Measurements from ENCODE around the gene SYT5.
"Not testable (repeated sequence)": the region's sequence is repeated elsewhere in the genome, so short reads cannot be mapped to it uniquely, and the experiment has no call there.

Gene SYT5

DNA sequence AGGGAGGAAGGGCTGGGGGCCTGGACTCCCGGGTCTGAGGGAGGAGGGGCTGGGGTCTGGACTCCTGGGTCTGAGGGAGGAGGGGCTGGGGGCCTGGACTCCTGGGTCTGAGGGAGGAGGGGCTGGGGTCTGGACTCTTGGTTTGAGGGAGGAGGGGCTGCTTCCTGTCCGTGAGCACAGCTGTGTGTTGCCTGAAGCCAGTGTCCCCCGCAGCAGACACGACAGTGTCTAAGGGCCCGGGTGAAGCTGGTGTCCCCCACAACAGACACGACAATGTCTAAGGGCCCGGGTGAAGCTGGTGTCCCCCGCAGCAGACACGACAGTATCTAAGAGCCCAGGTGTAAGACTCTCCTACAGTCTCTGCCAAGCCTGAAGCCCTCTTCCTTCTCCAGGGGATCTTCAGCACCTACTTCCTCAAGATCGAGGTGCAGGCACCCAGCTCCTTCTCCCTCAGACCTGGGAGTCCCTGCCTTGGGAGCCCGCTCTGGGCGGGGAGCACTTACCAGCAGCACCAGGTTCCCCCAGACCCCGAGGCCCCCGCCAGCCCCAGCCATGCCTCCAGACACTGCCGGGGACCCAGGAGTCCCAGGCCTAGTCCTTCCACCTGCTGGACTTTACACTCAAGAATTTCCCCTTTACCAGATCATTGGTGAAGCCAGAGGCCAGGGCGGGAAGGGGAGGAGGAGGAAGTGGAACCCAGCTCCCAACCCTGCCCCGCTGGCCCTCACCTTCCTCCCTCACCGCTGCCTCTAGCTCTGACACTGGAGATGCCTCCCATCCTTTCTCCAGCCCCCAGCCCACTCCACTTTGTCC, 29.0 kb upstream of the SYT5 start, which contains the start of gene PTPRH:
Gene PTPRH (minus strand): TSS at position 622 of the 813 bp plus-strand sequence. CDS start 68 bp downstream, at position 554.
- no peak for DNase-seq (ENCODE audit: low spot score)

GRCh38 chr19:55206664-55207500, 26.8 kb upstream of the SYT5 start:
- no peak for DNase-seq (ENCODE audit: low spot score)

DNA sequence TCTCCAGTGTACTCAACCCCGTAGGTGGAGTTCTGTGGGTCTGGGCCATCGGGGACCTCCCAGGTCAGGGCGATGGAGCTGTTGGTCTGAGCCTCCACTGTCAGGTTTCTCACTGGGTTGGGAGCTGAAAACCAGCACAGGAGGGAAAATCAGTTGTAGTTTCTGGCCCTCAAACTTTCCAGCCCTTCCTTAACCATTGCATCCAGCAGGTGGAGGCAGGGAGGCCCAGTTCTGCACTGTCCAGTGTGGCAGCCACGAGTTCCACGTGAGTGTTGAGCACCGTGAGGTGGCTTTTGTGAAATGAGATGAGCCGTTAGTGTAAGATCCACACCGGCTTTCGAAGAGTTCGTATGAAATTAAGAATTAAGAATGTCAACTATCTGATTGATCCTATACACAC, 22.1 kb upstream of the SYT5 start:
- not testable (repeated sequence) for DNase-seq (ENCODE audit: low spot score)

- no peak for DNase-seq (ENCODE audit: low spot score)
Measured at GRCh38 chr19:55199620-55200204, 19.6 kb upstream of the SYT5 start.

DNA sequence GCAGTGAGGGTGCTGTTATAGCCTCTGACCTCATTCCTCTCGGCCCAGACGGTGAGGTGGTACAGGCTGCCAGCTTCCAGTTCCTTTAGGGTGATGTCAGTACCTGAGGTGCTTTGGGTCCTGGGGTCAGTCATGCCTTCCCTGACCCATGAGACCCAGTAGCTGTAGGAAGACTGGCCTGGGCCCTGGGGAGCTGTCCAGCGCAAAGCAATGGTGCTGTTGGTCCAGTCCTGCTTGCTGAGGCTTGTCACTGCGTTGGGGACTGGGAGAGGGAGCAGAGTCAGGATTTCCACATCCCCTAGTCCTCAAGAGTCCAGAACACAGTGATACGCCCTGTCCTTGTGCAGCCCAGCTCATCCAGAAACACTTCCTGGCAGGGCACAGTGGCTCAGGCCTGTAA, 18.6 kb upstream of the SYT5 start:
- no peak for DNase-seq (ENCODE audit: low spot score)

DNA sequence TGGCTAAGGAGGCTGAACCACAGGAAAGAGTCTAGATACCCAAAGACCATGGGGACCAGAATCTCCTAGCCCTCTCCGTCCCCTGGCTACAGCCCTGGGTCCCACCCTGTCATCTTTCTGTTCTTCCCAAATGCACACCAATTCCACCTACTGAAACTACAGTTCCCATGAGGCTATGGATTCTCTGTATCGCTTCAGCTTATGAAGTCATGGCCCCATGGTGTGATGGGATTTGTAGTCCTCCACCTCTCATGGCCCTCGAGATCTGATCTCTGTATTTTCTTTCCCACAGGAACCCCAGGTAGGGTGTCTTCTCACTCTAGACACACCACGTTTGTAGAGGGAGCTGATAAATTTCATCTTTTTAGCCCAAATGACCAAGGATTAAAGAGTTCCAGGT, 17.4 kb upstream of the SYT5 start:
- no peak for DNase-seq (ENCODE audit: low spot score)

GRCh38 chr19:55196803-55197202, 16.7 kb upstream of the SYT5 start:
- no peak for DNase-seq (ENCODE audit: low spot score)

DNA sequence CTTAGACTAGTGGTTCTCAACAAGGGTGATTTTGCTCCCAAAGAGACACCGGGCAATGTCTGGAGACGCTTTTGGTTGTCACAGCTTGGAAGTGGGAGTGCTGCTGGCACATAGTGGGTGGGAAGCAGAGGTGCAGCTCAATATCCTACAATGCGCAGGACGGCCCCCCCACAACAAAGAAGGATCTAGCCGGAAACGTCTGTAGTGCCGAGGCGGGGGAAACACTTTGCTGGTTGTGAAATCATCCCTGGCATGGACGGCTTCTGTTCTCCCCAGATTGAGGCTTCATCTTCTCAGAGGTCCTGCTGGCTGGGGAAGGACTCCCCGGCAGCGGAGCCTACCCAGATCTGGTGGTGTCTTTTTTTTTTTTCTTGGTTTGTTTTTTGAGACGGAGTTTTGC, 13.4 kb upstream of the SYT5 start:
- no peak for DNase-seq (ENCODE audit: low spot score)

DNA sequence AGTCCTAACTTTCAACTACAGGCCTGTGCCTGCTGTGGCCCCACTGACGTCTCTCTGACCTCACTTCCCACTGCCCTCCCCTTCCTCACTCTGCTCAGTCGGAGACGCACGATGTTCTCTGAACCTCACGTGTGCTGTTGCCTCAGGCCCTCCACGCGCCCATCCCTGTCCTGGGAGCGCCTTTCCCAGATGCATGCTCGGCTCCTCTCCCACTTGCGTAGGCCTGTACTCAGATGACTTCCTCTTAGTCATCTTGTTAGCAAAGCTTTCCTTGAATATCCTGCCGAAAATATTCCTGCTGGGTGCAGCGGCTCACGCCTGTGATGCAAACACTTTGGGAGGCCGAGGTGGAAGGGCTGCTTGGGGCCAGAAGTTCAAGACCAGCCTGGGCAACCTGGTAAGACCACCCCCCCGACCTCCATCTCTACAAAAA, 9.3 kb upstream of the SYT5 start:
- DNase-seq (ENCODE audit: low spot score): no peak

DNA sequence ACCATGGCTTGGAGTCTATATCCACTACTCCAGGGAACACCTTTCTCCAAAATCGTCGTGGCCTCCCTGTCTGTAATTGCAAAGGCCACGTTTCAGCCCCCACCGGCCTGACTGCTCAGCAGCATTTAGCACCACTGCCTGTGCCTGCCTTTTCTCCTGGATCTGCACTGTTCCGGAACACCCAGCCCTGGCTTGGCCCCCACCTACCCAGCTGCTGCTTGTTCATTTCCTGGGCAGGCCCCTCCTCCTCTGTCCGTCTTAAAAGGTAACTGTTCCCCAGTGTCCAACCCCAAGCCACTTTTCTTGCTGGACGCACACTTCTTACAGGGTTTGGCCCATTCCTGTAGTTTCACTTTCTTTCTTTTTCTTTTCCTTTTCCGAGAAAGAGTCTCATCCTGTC, 8.5 kb upstream of the SYT5 start:
- DNase-seq (ENCODE audit: low spot score): no peak

DNA sequence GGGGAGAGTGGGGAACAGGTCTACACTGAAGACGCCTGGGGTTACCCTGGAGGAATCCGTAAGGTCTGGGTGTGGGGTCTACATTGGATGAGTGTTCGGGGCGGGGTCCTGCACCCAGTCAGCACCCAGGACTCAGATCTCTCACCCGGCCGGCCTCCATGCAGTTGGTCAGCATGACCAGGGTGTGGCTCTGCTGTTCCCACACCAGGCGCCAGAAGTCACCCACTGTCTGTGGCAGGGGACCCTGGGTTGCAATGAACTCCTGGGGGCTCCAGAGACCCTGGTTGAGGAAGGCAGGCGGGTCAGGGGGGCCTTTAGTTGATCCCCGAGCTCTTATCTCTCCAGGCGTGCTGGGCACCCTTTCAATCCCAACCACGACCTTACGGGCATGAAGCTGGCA, 6.0 kb upstream of the SYT5 start:
- no peak for DNase-seq (ENCODE audit: low spot score)

GRCh38 chr19:55181740-55182139, 1.7 kb upstream of the SYT5 start:
- no peak for DNase-seq (ENCODE audit: low spot score)

DNA sequence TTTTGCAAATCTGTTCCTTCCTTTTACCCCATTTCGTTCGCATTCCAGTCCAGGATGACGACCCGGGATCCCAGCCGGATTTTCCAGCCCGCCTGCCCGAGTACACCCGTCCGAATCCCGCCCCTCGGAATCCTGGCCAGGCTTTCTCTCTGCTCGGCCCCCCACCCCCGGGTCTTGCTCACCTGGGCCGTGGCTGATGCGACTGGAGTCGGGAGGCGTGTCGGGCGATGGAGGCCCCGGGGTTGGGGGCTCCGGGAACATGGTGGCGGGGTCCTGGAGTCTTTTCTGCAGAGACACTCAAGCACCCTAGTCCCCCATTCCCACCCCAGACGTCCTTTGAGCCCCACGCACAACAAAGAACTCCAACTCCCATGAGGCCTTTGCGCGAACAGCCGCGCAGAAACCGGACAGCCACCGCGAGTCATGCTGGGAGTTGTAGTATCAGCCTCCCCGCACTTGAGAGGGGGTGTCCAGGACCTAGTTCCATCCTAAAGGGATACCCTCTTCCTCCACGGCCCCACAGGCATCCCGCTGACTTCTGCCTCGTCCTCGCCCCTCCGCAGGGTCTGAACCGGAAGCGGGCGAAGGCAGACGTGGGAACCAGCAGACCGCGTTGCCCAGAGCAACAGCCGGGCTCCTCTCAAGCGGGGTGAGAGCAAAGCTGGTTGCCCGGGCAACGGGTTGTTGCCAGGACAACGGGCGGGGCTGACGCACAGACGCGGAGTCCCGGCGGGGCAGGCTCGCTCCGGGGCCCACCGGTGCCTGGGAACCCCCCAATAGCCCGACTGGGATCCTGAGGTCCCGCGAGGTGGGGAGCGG, 1.1 kb downstream of the SYT5 start:
- peak; percentile 78 for DNase-seq (ENCODE audit: low spot score)

DNA sequence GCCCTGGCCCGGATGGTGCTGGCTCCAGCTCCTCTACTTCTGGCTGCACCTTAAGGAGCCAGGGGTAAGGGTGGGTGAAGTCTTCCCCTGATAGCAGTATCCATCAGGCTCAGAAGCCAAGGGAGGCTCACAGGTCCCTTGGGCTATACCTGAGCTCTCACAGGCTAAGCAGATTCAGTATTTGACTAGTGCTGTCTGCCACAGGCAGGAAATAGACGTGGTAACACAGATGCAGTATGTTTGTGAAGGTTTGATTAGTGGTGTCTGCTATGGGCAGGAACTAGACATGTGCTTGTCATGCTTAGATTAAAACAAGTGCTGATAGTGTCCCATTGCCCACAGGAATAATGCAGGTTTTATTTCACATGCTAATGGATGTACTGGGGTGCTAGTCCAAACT, 4.0 kb downstream of the SYT5 start:
- no peak for DNase-seq (ENCODE audit: low spot score)

DNA sequence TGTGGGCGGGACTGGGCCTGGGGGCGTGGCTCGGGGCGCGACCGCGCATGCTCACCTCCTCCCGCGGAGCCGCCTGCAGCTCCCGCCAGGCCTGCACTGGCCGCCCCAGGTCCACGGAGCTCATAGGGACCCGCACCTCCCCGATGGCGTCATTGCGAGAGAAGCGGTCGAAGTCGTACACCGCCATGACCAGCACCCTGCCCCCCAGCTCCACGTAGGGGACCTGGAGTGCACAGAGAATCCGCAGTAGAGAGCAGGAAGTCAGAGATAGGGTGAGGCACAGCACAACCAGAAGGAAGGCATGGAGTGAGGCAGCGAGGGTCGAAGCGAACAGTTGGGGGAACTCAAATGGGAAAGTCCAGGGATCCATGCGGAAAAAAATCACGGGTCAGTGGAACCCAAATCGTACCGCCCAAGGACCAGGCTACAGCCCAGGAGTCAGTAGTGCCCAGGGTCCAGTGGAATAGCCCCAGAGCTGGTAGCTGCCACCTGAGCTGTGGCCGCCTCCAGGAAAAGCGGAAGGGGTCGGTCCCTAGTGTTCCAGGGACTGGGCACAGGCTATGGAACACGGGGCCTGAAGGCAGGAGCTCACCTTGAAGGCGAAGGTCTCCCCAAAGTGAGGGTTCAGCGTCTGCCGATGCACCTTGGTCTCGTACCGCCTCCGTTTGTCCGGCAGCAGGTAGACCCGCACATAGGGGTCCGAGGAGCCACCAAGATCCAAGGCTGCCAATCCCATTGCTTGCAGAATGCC, 4.8 kb downstream of the SYT5 start:
- no peak for DNase-seq (ENCODE audit: low spot score)

DNA sequence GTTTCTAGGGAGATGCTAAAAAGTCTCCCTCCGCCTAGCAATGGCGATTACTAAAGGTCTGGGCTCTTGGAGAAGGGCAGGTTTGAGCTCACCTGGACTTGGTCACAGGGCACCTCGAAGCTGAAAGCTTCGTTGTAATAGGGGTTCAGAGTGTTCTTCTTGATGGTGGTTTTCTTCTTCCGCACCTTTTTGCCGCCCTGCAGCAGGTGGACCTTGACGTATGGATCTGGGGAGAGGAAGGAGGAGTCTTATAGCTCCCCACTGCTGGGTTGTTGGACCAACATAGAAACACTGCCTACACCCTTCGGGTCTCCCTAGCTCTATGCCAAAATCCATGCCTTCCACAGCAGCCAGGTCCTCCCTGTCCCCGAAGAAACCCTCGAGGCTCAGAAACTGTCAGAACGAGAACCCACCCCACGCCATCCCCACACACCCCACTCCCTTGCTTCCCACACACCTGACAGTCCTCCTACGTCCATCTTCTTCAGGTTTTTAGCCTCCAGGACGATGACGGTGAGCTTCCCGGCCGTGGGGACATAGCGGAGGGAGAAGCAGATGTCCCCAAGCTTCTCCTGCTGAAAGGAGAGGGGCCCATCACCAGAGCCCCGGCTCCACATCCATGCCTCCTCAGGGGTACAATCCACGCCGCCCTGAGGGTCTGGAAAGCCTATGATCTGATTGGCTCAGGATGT, 5.5 kb downstream of the SYT5 start:
- no peak for DNase-seq (ENCODE audit: low spot score)

DNA sequence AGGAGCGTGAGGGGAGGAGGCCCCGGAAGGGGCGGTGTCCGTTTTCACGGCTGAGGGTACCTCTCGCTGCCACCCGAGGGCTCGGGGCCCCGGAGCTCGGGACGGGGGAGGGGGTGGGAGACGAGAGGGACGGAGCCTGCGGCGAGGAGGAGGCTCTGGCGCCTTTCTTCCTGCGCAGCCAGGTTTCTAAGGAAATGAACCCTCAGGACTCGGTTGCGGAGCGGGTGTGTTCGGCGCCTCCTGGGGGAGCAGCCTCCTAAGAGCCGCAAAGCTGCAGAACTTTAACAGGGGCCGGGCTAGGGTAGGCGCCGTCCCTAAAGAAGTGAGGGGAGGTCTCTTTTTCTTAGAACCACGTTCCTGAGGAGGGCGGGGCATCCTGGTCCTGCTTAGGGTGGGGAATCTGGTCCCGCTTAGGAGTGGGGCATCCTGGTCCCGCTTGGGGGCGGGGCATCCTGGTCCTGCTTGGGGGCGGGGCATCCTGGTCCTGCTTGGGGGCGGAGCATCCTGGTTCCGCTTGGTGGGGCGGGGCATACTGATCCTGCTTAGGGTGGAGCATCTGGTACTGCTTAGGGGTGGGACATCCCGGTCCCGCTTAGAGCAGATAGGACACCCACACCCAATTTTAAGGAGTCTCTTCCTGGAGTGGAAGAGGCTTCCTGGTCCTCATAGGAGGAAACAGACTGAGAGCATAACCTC, 6.2 kb downstream of the SYT5 start:
- DNase-seq (ENCODE audit: low spot score): no peak

DNA sequence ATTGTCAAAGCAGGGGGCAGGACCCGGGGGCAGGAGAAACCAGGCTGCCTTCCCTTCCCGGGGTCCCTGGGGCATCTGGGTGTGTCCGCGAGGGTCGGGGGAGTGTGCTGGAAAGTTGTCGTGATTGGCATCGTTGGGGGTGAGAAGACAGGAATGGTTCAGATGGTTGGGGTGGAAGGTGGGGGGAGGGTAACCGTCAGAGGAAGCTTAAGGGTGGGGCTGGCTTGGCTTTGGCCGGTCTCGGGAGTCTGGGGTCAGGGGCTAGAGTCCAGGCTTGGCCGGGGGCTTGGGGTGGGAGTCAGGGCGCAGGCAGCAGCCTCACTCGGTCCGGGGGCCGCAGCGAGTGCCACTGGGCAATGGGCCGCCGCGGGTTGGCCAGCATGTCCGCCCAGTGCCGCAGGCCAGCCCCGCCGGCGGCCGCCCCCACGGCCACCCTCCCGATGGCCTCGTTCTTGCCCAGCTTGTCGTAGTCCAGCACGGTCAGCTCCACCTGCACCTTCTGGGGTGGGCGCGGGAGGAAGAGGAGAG, 6.8 kb downstream of the SYT5 start:
- DNase-seq (ENCODE audit: low spot score): no peak

- DNase-seq (ENCODE audit: low spot score): no peak
Measured at GRCh38 chr19:55172741-55173140, 7.3 kb downstream of the SYT5 start.

DNA sequence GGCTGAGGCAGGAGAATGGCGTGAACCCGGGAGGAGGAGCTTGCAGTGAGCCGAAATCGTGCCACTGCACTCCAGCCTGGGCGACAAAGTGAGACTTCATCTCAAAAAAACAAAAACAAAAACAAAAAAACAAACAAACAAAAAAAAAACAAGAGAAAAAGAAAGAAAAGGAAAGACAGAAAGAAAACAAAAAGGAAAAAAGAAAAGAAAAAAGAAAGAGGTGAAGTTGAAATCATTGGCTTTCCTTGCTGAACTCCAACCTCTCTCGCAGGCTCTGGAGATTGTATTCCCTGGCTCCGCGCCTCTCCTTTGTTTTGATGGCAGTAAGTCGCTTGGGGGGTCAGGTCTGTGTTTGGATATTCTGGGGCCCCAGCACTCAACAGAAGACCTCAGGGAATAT, 7.8 kb downstream of the SYT5 start:
- not testable (repeated sequence) for DNase-seq (ENCODE audit: low spot score)

Measured in CD4-positive, alpha-beta T cell treated with Interleukin-6 at 100 ng/mL for 8 hours (primary cell).